Body of pancreas (tissue), 4 donors: Measurements from ENCODE around the gene MERTK.

Experiments
- POLR2A ChIP-seq, 3 donors: fragments of 450-650 bp; IDR thresholded peaks; one replicate each; pipeline ENCODE4 v1.6.1; 2016; ENCODE audit warnings: antibody characterized with exemption in 3 of 3, mild to moderate bottlenecking in 2 of 3
- TF ChIP-seq, protein P1 (sequence below), 7 experiments: fragments of 450-650 bp in 4 of 7; fragments of 200-600 bp in 3 of 7; sonication (generic) in 3 of 7; IDR thresholded peaks; one replicate each; pipeline ENCODE4 v1.5.1; 2016 to 2019; ENCODE audit warnings: antibody characterized with exemption in 7 of 7

- TF ChIP-seq, protein P1, sequence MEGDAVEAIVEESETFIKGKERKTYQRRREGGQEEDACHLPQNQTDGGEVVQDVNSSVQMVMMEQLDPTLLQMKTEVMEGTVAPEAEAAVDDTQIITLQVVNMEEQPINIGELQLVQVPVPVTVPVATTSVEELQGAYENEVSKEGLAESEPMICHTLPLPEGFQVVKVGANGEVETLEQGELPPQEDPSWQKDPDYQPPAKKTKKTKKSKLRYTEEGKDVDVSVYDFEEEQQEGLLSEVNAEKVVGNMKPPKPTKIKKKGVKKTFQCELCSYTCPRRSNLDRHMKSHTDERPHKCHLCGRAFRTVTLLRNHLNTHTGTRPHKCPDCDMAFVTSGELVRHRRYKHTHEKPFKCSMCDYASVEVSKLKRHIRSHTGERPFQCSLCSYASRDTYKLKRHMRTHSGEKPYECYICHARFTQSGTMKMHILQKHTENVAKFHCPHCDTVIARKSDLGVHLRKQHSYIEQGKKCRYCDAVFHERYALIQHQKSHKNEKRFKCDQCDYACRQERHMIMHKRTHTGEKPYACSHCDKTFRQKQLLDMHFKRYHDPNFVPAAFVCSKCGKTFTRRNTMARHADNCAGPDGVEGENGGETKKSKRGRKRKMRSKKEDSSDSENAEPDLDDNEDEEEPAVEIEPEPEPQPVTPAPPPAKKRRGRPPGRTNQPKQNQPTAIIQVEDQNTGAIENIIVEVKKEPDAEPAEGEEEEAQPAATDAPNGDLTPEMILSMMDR (IDR thresholded peaks at IDR 0.05) = no peak
- no peak for TF ChIP-seq POLR2A (IDR thresholded peaks at IDR 0.05)
Observed at GRCh38 chr2:111897630-111897923, 830 bp upstream of the MERTK start.
